ENCODE measurements around the gene HSD17B14. TPM values are rescaled to one million over a fixed set of nuclear protein-coding genes. Genes with fewer than 3 reads are reported as not detected.

The HSD17B14 gene
- total RNA-seq, 1 experiment from 2014 or later, result 11.2 TPM

- H2AFZ ChIP-seq (ENCODE audit: low read length), result no peak overlapping the region
- no peak for TF ChIP-seq CTCF (conservative IDR thresholded peaks at IDR 0.05)
- H3K27ac Mint-ChIP-seq, result no peak overlapping the region
Measured at GRCh38 chr19:48810151-48810550, 26.1 kb downstream of the HSD17B14 start.

More at GRCh38 chr19:48810151-48810550, 26.1 kb downstream of the HSD17B14 start:
- Histone ChIP-seq H2AK5ac (ENCODE audit: insufficient read length, low read length) (no peak overlapping the region), H3K79me1 (ENCODE audit: insufficient read depth, low read depth, low read length, poor library complexity, severe bottlenecking) (no peaks in the 10 kb centered on the region), H3K27ac (ENCODE audit: insufficient read length, low read depth, low read length) (no peak overlapping the region), H3K14ac (ENCODE audit: insufficient read depth, low read length) (no peak overlapping the region; the same call in 1 of the 2 replicates), H3K4me1 (ENCODE audit: insufficient read depth, low read length) (peaks cover 3% of the 10 kb centered on the region; the same call in 1 of the 2 replicates), H4K91ac (ENCODE audit: insufficient read length, low read depth, low read length) (no peak overlapping the region), H2BK15ac (ENCODE audit: low read depth, low read length) (no peak overlapping the region), H4K8ac (replicated peaks; ENCODE audit: insufficient read length, low read depth, low read length) (no peak overlapping the region), H3K4me2 (ENCODE audit: insufficient read depth, insufficient read length, low read length) (peak overlapping the region; percentile 70), H3K27me3 (ENCODE audit: insufficient read depth, low read length) (no peaks in the 10 kb centered on the region; the same call in 1 of the 2 replicates), H4K20me1 (ENCODE audit: control insufficient read depth, insufficient read depth, insufficient read length) (peaks cover 2% of the 10 kb centered on the region), H3K18ac (ENCODE audit: insufficient read length, low read depth, low read length) (peak overlapping the region; percentile 5), H3K9me3 (ENCODE audit: control insufficient read depth, low read depth, low read length) (no peaks in the 10 kb centered on the region), H3K9ac (ENCODE audit: extremely low read depth, insufficient read length, low read length) (peak overlapping the region; percentile 10), H3K4ac (ENCODE audit: low read depth, low read length) (no peak overlapping the region), H2BK12ac (ENCODE audit: insufficient read length, low read depth, low read length) (no peak overlapping the region), H2BK120ac (ENCODE audit: low read depth, low read length, poor library complexity, severe bottlenecking) (no peak overlapping the region), H3K56ac (ENCODE audit: insufficient read length, low read depth, low read length) (no peak overlapping the region), H3K23ac (ENCODE audit: insufficient read length, low read depth, low read length) (no peak overlapping the region), H2BK5ac (ENCODE audit: insufficient read length, low read length) (no peak overlapping the region), H3K23me2 (ENCODE audit: insufficient read length, low read depth, low read length, poor library complexity, severe bottlenecking) (peaks cover 7% of the 10 kb centered on the region), H4K5ac (ENCODE audit: insufficient read length, low read depth, low read length) (no peak overlapping the region), H3K79me2 (ENCODE audit: insufficient read depth, low read length) (no peaks in the 10 kb centered on the region), H3T11ph (ENCODE audit: low read length) (no peak overlapping the region), H2BK20ac (ENCODE audit: low read depth, low read length, poor library complexity, severe bottlenecking) (no peak overlapping the region)
- WGBS (ENCODE audit: extremely low coverage, insufficient read length, low lambda C conversion rate), result no CpG with 5 or more reads among the region's 7 CpGs
- H3K36me3 Mint-ChIP-seq (ENCODE audit: insufficient read depth in 1 of 3, low read depth in 3 of 3), result no peaks in the 10 kb centered on the region
- peaks cover 16% of the 10 kb centered on the region for H3K27me3 Mint-ChIP-seq (ENCODE audit: low read depth)
- H3K9me3 Mint-ChIP-seq, result no peaks in the 10 kb centered on the region; a peak in 1 of 5 replicates
- H3K4me3 Mint-ChIP-seq, result peak overlapping the region; percentile 74 to 87
- DNase-seq, result no peak
- peaks cover 33 to 53% of the 10 kb centered on the region in 2 experiments for H3K4me1 Mint-ChIP-seq

Data from H9 (cell line).